K562 (cell line): ENCODE data around the gene TEX35. TPM values are rescaled to one million over a fixed set of nuclear protein-coding genes. Genes with fewer than 3 reads are reported as not detected.

Experiments
- ATAC-seq: fragments of 200-7000 bp; cut with Tn5 transposase; 3 replicates; pipeline ENCODE4 v1.9.1; 2020; ENCODE audit warnings: moderate library complexity
- BruUV-seq: library from RNA; stranded (reverse); fragments of 400-500 nt; replicated peaks from 2 replicates; lab custom pipeline; 2021; lab: Mats Ljungman, UMichigan
- CTCF ChIA-PET: fragments of 300-600 bp; formaldehyde crosslinking; extraction: SDS; loops from one replicate; lab custom pipeline; 2021; ENCODE audit warnings: low intra/inter-chr PET ratio; lab: Yijun Ruan, JAX
- POLR2A ChIA-PET: fragments of 300-600, 350-650 bp; sonication (Branson Sonifier 250); formaldehyde crosslinking; extraction: SDS; loops from one replicate; lab custom pipeline; 2021; ENCODE audit warnings: antibody characterized with exemption, inconsistent platforms; lab: Yijun Ruan, JAX
- DNase-seq, 4 experiments: peaks; one replicate each; pipeline versions ENCODE4 v3.0.0 to v3.0.0-alpha.2; 2011 to 2018; ENCODE audit warnings: low spot score in 3 of 4, mixed read lengths in 3 of 4; ENCODE audit errors: extremely low read depth in 1 of 4
- FAIRE-seq: peaks from 2 replicates; lab custom pipeline; 2011; peaks lifted over from hg19 to GRCh38; lab: Jason Lieb, UNC
- H2AFZ ChIP-seq: 2 replicates; pipeline ENCODE4 v1.6.0; 2011; ENCODE audit warnings: low read depth, low read length, control low read depth, inconsistent platforms
- H3K27ac ChIP-seq: fragments of 200-600 bp; 3 replicates; pipeline ENCODE4 v1.8.0; 2011; ENCODE audit warnings: low read depth, mild to moderate bottlenecking, control low read depth, inconsistent platforms, low read length, moderate library complexity, mixed read lengths; ENCODE audit errors: extremely low read depth
- H3K27me3 ChIP-seq, 2 experiments: fragments of 300-600 bp in 1 of 2; 2 replicates in 1 of 2; 3 replicates in 1 of 2; pipeline versions ENCODE4 v1.6.0 to v1.8.0; 2011; ENCODE audit warnings: inconsistent platforms in 2 of 2, low read length in 2 of 2, mild to moderate bottlenecking in 1 of 2, mixed read lengths in 1 of 2, moderate library complexity in 1 of 2; ENCODE audit not compliant: control insufficient read depth in 2 of 2, insufficient read depth in 2 of 2
- H3K36me3 ChIP-seq: fragments of 300-600 bp; 3 replicates; pipeline ENCODE4 v1.8.0; 2011; ENCODE audit warnings: mild to moderate bottlenecking, low read length, inconsistent platforms; ENCODE audit not compliant: control insufficient read depth, insufficient read depth
- H3K4me1 ChIP-seq, 2 experiments: fragments of 200-600 bp in 1 of 2; replicated peaks in 1 of 2; 2 replicates in 1 of 2; 3 replicates in 1 of 2; pipeline versions ENCODE4 v1.5.1 to v1.8.0; 2011; ENCODE audit warnings: inconsistent platforms in 2 of 2, low read length in 2 of 2, mild to moderate bottlenecking in 1 of 2, mixed read lengths in 1 of 2, moderate library complexity in 1 of 2; ENCODE audit not compliant: control insufficient read depth in 2 of 2, insufficient read depth in 2 of 2
- H3K4me2 ChIP-seq: 2 replicates; pipeline ENCODE4 v1.6.1; 2011; ENCODE audit warnings: low read length, control low read depth, inconsistent platforms, mixed read lengths; ENCODE audit not compliant: insufficient read depth
- H3K4me3 ChIP-seq: fragments of 200-600 bp; sonication (generic), shearing (Covaris generic); 2 replicates; pipeline ENCODE4 v1.5.1; 2016; ENCODE audit warnings: control low read depth, inconsistent platforms
- H3K79me2 ChIP-seq: fragments of 200-600 bp; 3 replicates; pipeline ENCODE4 v1.8.0; 2011; ENCODE audit warnings: low read length, inconsistent platforms; ENCODE audit not compliant: control insufficient read depth, insufficient read depth
- H3K9ac ChIP-seq, 2 experiments: 2 replicates each; pipeline versions ENCODE4 v1.6.0 to v1.6.1; 2011; ENCODE audit warnings: low read depth in 2 of 2, low read length in 2 of 2, control low read depth in 1 of 2, inconsistent platforms in 1 of 2, mild to moderate bottlenecking in 1 of 2, mixed read lengths in 1 of 2; ENCODE audit not compliant: insufficient read depth in 1 of 2
- H3K9me1 ChIP-seq: one replicate; pipeline ENCODE4 v1.6.0; 2011; ENCODE audit warnings: inconsistent platforms, mild to moderate bottlenecking, low read length, moderate library complexity; ENCODE audit not compliant: control insufficient read depth, insufficient read depth
- H3K9me3 ChIP-seq: replicated peaks from 2 replicates; pipeline ENCODE4 v1.5.1; 2011; ENCODE audit warnings: low read depth, low read length, inconsistent platforms; ENCODE audit not compliant: control insufficient read depth, insufficient read depth
- H4K20me1 ChIP-seq: replicated peaks from 2 replicates; pipeline ENCODE4 v1.6.1; 2011; ENCODE audit warnings: low read length, inconsistent platforms, mixed read lengths; ENCODE audit not compliant: control insufficient read depth, insufficient read depth
- CEBPG ChIP-seq, 3 experiments: fragments of 200-800 bp in 1 of 3; sonication (Bioruptor generic) in 1 of 3; sonication (generic) in 1 of 3; formaldehyde crosslinking in 1 of 3; IDR thresholded peaks in 2 of 3; conservative IDR thresholded peaks in 1 of 3; 2 replicates each; pipeline versions ENCODE4 v1.6.1 to v1.8.0; 2016 to 2022; ENCODE audit warnings: missing compliant biosample characterization in 2 of 3, missing genetic modification characterization in 2 of 3, mild to moderate bottlenecking in 1 of 3, missing genetic modification reagents in 1 of 3
- ILK ChIP-seq: fragments of 450-650 bp; IDR thresholded peaks from 2 replicates; pipeline ENCODE4 v1.6.1; 2016; ENCODE audit warnings: missing genetic modification characterization, low read depth, mild to moderate bottlenecking, missing compliant biosample characterization, moderate library complexity, borderline replicate concordance
- LEF1 ChIP-seq: fragments of 450-650 bp; IDR thresholded peaks from 2 replicates; pipeline ENCODE4 v1.6.1; 2016; ENCODE audit warnings: mild to moderate bottlenecking
- MTA1 ChIP-seq: fragments of 450-650 bp; IDR thresholded peaks from 2 replicates; pipeline ENCODE4 v1.6.1; 2017; ENCODE audit warnings: borderline replicate concordance
- RUNX1 ChIP-seq: sonication (generic); IDR thresholded peaks from 2 replicates; pipeline ENCODE4 v1.6.1; 2016; ENCODE audit warnings: antibody characterized with exemption, low read depth
- WGBS: fragments of 100-300 bp; shearing (Covaris generic); methylation state at CpG from one replicate; pipeline ENCODE4 v1.1.6; 2016; ENCODE audit warnings: low coverage, mixed read lengths; ENCODE audit not compliant: insufficient coverage; ENCODE audit errors: missing lambda C conversion rate; 5-methylcytosine and 5-hydroxymethylcytosine counted together
- in situ Hi-C: fragments of 300-500 bp; cut with MboI; formaldehyde crosslinking; loops from 4 replicates; pipeline ENCODE4 v1.15.0; 2018; ENCODE audit warnings: inconsistent platforms, mixed read lengths
- intact Hi-C: fragments of 100-400 bp; cut with micrococcal nuclease; formaldehyde crosslinking; loops from 2 replicates; pipeline ENCODE4 v1.14.2; 2022
- polyA plus RNA-seq, 8 experiments: library from polyadenylated mRNA; depleted of rRNA in 4 of 8; stranded (reverse) in 5 of 8; unstranded in 3 of 8; fragments of >200 nt; fragmentation: Nextera tagmentation in 2 of 8; fragmentation: Illumina TruSeq in 1 of 8; extraction: Ambion mirVana in 2 of 8; extraction: Trizol in 1 of 8; gene quantifications; 2 replicates each; pipeline versions ENCODE4 v1.2.1 to v1.2.3, GENCODE V29; 2011 to 2014; ENCODE audit warnings: inconsistent platforms in 1 of 8, missing spikeins in 1 of 8
- total RNA-seq, 7 experiments: library from RNA; depleted of rRNA in 6 of 7; stranded (reverse); fragments of >200 nt in 6 of 7; fragmentation: Illumina TruSeq in 2 of 7; extraction: Trizol in 2 of 7; gene quantifications; 2 replicates each; pipeline versions ENCODE4 v1.2.1 to v1.2.3, GENCODE V29; 2011 to 2021; ENCODE audit warnings: low replicate concordance in 1 of 7
- TF ChIP-seq, protein P1 (sequence below): fragments of 450-650 bp; IDR thresholded peaks from 2 replicates; pipeline ENCODE4 v1.6.1; 2016; ENCODE audit warnings: low read depth
- TF ChIP-seq, protein P2 (sequence below): fragments of 250-450 bp; sonication (Bioruptor Pico); IDR thresholded peaks from 2 replicates; pipeline ENCODE4 v1.4.0; 2020; ENCODE audit warnings: borderline replicate concordance
- TF ChIP-seq, protein P3 (sequence below): fragments of 450-650 bp; IDR thresholded peaks from 2 replicates; pipeline ENCODE4 v1.6.1; 2017; ENCODE audit warnings: antibody characterized with exemption, mild to moderate bottlenecking

TEX35 gene
- total and polyA plus RNA-seq, 9 of the 15 experiments (the other 6 are each of a cell fraction or from before 2014, with no cell fraction given): not detected

DNA sequence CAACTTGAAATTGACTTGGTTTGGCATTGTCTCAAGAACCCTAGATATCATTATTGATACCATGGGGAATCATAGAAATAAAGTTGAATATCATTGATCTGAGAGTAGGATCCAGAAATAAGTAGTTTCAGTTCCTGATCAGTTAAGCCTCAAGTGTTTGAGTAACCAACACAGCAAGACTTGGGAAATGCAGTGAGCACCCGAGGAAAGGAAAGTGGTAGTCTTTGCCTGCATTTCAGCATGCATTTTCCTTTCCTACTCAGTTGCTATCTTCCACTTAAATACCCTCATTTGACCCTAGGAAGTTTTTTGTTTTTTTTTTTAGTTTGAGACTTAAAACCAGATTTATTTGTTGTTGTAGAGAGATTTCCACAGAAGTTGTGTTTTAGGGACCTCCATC, 35.1 kb upstream of the TEX35 start:
- no TSS peak for BruUV-seq
- FAIRE-seq: no peak
- Histone ChIP-seq H2AFZ (no peak overlapping the region), H3K4me3 (no peak overlapping the region), H3K36me3 (no peaks in the 10 kb centered on the region), H3K79me2 (no peaks in the 10 kb centered on the region), H3K9ac (no peak overlapping the region), H4K20me1 (no peaks in the 10 kb centered on the region), H3K9me1 (no peaks in the 10 kb centered on the region), H3K9me3 (no peaks in the 10 kb centered on the region), H3K4me1 (no peaks in the 10 kb centered on the region), H3K27ac (no peak overlapping the region), H3K4me2 (no peak overlapping the region), H3K27me3 (peaks cover 0 to 3% of the 10 kb centered on the region in 2 experiments; a peak in 1 of 5 replicates)
- in situ Hi-C loops (no loop called here), intact Hi-C loops (no loop called here)
- no peak for DNase-seq
- POLR2A ChIA-PET: no interaction called here
- no peak for ATAC-seq
- WGBS: 0% methylated on average over 1 of the region's 1 CpG
- CTCF ChIA-PET: no interaction called here
- TF ChIP-seq MTA1 (no peak), LEF1 (no peak), ILK (tag) (no peak), RUNX1 (no peak), CEBPG (CRISPR knock-in tag; IDR thresholded peaks at IDR 0.05) (no peak), CEBPG (tag; conservative IDR thresholded peaks at IDR 0.05 in 1 of 2, IDR thresholded peaks at IDR 0.05 in 1 of 2) (no peak)
- TF ChIP-seq, protein P1, sequence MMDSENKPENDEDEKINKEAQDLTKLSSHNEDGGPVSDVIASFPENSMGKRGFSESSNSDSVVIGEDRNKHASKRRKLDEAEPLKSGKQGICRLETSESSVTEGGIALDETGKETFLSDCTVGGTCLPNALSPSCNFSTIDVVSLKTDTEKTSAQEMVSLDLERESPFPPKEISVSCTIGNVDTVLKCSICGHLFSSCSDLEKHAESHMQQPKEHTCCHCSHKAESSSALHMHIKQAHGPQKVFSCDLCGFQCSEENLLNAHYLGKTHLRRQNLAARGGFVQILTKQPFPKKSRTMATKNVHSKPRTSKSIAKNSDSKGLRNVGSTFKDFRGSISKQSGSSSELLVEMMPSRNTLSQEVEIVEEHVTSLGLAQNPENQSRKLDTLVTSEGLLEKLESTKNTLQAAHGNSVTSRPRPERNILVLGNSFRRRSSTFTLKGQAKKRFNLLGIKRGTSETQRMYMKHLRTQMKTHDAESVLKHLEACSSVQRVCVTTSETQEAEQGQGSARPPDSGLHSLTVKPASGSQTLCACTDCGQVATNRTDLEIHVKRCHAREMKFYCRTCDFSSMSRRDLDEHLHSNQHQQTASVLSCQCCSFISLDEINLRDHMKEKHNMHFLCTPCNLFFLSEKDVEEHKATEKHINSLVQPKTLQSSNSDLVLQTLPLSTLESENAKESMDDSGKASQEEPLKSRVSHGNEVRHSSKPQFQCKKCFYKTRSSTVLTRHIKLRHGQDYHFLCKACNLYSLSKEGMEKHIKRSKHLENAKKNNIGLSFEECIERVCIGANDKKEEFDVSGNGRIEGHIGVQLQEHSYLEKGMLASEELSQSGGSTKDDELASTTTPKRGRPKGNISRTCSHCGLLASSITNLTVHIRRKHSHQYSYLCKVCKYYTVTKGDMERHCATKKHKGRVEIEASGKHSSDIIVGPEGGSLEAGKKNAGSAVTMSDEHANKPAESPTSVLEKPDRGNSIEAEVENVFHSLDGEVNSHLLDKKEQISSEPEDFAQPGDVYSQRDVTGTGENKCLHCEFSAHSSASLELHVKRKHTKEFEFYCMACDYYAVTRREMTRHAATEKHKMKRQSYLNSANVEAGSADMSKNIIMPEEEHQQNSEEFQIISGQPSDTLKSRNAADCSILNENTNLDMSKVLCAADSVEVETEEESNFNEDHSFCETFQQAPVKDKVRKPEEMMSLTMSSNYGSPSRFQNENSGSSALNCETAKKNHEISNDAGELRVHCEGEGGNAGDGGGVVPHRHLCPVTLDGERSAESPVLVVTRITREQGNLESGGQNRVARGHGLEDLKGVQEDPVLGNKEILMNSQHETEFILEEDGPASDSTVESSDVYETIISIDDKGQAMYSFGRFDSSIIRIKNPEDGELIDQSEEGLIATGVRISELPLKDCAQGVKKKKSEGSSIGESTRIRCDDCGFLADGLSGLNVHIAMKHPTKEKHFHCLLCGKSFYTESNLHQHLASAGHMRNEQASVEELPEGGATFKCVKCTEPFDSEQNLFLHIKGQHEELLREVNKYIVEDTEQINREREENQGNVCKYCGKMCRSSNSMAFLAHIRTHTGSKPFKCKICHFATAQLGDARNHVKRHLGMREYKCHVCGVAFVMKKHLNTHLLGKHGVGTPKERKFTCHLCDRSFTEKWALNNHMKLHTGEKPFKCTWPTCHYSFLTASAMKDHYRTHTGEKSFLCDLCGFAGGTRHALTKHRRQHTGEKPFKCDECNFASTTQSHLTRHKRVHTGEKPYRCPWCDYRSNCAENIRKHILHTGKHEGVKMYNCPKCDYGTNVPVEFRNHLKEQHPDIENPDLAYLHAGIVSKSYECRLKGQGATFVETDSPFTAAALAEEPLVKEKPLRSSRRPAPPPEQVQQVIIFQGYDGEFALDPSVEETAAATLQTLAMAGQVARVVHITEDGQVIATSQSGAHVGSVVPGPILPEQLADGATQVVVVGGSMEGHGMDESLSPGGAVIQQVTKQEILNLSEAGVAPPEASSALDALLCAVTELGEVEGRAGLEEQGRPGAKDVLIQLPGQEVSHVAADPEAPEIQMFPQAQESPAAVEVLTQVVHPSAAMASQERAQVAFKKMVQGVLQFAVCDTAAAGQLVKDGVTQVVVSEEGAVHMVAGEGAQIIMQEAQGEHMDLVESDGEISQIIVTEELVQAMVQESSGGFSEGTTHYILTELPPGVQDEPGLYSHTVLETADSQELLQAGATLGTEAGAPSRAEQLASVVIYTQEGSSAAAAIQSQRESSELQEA: no peak
- TF ChIP-seq, protein P2, sequence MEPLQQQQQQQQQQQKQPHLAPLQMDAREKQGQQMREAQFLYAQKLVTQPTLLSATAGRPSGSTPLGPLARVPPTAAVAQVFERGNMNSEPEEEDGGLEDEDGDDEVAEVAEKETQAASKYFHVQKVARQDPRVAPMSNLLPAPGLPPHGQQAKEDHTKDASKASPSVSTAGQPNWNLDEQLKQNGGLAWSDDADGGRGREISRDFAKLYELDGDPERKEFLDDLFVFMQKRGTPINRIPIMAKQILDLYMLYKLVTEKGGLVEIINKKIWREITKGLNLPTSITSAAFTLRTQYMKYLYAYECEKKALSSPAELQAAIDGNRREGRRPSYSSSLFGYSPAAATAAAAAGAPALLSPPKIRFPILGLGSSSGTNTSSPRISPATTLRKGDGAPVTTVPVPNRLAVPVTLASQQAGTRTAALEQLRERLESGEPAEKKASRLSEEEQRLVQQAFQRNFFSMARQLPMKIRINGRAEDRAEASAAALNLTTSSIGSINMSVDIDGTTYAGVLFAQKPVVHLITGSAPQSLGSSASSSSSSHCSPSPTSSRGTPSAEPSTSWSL (CRISPR knock-in tag): no peak
- TF ChIP-seq, protein P3, sequence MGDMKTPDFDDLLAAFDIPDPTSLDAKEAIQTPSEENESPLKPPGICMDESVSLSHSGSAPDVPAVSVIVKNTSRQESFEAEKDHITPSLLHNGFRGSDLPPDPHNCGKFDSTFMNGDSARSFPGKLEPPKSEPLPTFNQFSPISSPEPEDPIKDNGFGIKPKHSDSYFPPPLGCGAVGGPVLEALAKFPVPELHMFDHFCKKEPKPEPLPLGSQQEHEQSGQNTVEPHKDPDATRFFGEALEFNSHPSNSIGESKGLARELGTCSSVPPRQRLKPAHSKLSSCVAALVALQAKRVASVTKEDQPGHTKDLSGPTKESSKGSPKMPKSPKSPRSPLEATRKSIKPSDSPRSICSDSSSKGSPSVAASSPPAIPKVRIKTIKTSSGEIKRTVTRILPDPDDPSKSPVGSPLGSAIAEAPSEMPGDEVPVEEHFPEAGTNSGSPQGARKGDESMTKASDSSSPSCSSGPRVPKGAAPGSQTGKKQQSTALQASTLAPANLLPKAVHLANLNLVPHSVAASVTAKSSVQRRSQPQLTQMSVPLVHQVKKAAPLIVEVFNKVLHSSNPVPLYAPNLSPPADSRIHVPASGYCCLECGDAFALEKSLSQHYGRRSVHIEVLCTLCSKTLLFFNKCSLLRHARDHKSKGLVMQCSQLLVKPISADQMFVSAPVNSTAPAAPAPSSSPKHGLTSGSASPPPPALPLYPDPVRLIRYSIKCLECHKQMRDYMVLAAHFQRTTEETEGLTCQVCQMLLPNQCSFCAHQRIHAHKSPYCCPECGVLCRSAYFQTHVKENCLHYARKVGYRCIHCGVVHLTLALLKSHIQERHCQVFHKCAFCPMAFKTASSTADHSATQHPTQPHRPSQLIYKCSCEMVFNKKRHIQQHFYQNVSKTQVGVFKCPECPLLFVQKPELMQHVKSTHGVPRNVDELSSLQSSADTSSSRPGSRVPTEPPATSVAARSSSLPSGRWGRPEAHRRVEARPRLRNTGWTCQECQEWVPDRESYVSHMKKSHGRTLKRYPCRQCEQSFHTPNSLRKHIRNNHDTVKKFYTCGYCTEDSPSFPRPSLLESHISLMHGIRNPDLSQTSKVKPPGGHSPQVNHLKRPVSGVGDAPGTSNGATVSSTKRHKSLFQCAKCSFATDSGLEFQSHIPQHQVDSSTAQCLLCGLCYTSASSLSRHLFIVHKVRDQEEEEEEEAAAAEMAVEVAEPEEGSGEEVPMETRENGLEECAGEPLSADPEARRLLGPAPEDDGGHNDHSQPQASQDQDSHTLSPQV: no peak
